ENCODE measurements around the gene VPS13D.

The VPS13D gene

DNA sequence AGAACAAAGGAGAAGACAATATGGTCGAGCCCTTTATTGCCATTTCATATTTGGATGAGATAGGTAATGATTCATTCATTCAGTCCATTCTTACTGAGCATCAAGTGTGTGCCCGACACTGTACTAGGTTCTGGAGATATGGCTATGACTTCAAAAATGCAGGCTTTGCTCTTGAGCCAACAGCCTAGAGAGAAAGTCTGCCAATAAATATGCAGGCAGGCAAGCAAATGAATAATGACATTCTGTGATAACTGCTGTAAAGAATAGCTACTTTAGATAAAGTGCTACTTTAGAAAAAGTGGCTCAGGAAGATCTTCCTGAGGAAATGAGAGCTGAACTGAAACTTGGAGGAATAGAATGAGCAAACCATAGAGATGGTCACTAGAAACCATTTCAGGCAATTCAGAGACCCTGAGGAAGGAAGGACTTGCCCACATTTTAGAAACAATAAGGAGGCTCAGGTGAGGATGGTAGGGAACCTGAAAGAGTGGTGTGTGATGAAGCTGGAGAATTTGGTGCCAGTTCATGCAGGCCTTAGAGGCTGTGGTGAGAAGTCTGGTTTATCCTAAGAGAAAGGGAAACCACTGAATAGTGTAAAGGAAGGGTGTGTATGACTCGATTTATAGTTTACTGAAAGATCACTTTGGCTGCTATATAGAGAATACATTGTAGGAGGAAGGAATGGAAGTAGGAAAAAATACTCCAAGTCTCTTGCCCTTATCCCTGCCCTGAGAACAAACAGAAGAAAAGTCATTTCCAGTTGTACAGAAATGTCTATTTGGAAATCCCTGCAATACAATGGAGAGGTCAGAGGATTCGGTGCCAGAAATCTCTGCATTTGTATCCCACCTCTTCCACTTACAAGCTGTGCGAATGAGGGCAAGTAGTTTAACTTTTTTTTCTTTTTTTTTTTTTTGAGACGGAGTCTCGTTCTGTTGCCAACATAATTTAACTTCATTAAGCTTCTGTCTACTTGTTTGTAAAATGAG is 167.9 kb downstream of the VPS13D start:
- Histone ChIP-seq H2AK5ac (ENCODE audit: low read length) (no peak overlapping the region), H2BK5ac (ENCODE audit: low read length) (no peak overlapping the region), H3K27ac (ENCODE audit: low read depth, low read length) (no peak overlapping the region), H3K79me2 (ENCODE audit: control insufficient read depth, insufficient read depth, low read length) (no peaks in the 10 kb centered on the region), H3K4me2 (ENCODE audit: low read length) (no peak overlapping the region), H3K27me3 (ENCODE audit: insufficient read depth, low read length, poor library complexity) (no peaks in the 10 kb centered on the region), H3K4ac (ENCODE audit: low read depth, low read length) (no peak overlapping the region), H3K18ac (ENCODE audit: low read length) (no peak overlapping the region), H3K4me3 (ENCODE audit: low read length) (no peak overlapping the region), H3K56ac (ENCODE audit: low read length) (no peak overlapping the region), H3K4me1 (ENCODE audit: control insufficient read depth, low read depth, low read length) (no peaks in the 10 kb centered on the region), H3K9ac (ENCODE audit: low read length) (no peak overlapping the region), H2BK15ac (replicated peaks; ENCODE audit: low read depth) (no peak overlapping the region), H4K5ac (ENCODE audit: low read length) (no peak overlapping the region), H4K8ac (ENCODE audit: low read depth, low read length) (no peak overlapping the region), H3K79me1 (ENCODE audit: low read length) (no peaks in the 10 kb centered on the region), H3K23ac (ENCODE audit: low read length) (no peak overlapping the region), H2BK120ac (ENCODE audit: low read depth, low read length) (no peak overlapping the region), H3K36me3 (ENCODE audit: control insufficient read depth, insufficient read depth, low read length) (no peaks in the 10 kb centered on the region)
- no peak for DNase-seq
- WGBS (ENCODE audit: extremely low coverage, insufficient coverage, low lambda C conversion rate): no CpG with 5 or more reads among the region's 7 CpGs

DNA sequence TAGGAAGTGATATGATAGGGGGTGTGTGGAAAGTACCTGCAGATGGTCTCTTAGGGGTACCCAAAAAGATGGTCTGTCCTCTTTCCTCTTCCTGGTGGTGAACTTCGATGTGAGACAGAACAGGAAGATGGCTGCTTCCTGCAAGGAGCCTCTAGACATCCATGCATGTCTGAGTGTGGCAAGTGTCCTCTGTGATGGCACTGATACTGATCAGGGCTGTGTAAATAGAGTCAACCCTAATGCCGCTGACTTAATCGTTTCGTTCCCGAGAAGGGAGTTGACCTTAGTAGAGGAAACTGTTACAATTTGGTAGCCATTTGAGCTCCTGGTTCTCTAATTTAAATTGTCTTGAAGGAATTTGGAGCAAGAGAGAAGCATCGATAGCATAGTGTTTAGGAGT is 168.6 kb downstream of the VPS13D start:
- no peak overlapping the region for H2BK120ac ChIP-seq (ENCODE audit: low read depth, low read length)
- H4K5ac ChIP-seq (ENCODE audit: low read length): no peak overlapping the region
- H2AK5ac ChIP-seq (ENCODE audit: low read length): no peak overlapping the region
- H3K4ac ChIP-seq (ENCODE audit: low read depth, low read length): no peak overlapping the region
- H3K79me2 ChIP-seq (ENCODE audit: control insufficient read depth, insufficient read depth, low read length): no peaks in the 10 kb centered on the region
- no peaks in the 10 kb centered on the region for H3K36me3 ChIP-seq (ENCODE audit: control insufficient read depth, insufficient read depth, low read length)
- no peak overlapping the region for H3K4me3 ChIP-seq (ENCODE audit: low read length)
- no peak for DNase-seq
- H3K23ac ChIP-seq (ENCODE audit: low read length): no peak overlapping the region
- H3K27me3 ChIP-seq (ENCODE audit: insufficient read depth, low read length, poor library complexity): no peaks in the 10 kb centered on the region
- H3K18ac ChIP-seq (ENCODE audit: low read length): no peak overlapping the region
- no peaks in the 10 kb centered on the region for H3K4me1 ChIP-seq (ENCODE audit: control insufficient read depth, low read depth, low read length)
- H3K9ac ChIP-seq (ENCODE audit: low read length): no peak overlapping the region
- no peak overlapping the region for H4K8ac ChIP-seq (ENCODE audit: low read depth, low read length)
- H2BK5ac ChIP-seq (ENCODE audit: low read length): no peak overlapping the region
- no peak overlapping the region for H2BK15ac ChIP-seq (replicated peaks; ENCODE audit: low read depth)
- no CpG with 5 or more reads among the region's 6 CpGs for WGBS (ENCODE audit: extremely low coverage, insufficient coverage, low lambda C conversion rate)
- no peak overlapping the region for H3K4me2 ChIP-seq (ENCODE audit: low read length)
- no peak overlapping the region for H3K27ac ChIP-seq (ENCODE audit: low read depth, low read length)
- no peak overlapping the region for H3K56ac ChIP-seq (ENCODE audit: low read length)
- H3K79me1 ChIP-seq (ENCODE audit: low read length): no peaks in the 10 kb centered on the region

DNA sequence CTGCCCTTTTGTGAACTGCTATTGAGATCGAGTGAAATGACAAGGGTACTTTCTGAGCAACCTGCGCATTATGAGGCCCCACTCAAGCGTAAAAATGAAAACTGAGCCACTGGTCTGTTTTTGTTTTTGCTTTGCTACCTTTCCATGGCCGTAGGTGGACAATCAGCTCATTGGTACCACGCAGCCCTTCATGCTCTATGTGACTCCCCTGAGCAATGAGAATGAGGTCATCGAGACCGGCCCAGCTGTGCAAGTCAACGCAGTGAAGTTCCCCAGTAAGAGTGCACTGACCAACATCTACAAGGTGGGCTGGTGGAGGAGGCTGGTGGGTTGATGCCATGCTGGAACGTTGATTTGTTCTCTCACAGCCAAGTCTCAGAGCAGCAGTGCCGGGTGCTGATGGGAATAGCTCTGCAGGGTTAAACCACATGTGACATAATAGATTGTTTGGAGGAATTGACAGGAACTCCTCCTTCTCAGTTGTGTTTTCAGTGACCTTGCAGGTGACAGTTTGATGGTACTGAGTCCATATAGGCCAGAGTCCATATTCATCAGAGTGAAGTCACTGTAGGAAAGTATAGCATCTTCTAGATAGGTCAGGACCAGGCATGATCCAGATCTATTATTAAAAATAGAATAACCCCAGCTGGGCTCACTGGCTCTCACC is 170.3 kb downstream of the VPS13D start:
- H3K4ac ChIP-seq (ENCODE audit: low read depth, low read length): no peak overlapping the region
- H3K27ac ChIP-seq (ENCODE audit: low read depth, low read length): no peak overlapping the region
- no peak overlapping the region for H3K4me2 ChIP-seq (ENCODE audit: low read length)
- DNase-seq: no peak
- H2BK120ac ChIP-seq (ENCODE audit: low read depth, low read length): no peak overlapping the region
- H2BK15ac ChIP-seq (replicated peaks; ENCODE audit: low read depth): no peak overlapping the region
- no CpG with 5 or more reads among the region's 10 CpGs for WGBS (ENCODE audit: extremely low coverage, insufficient coverage, low lambda C conversion rate)
- no peak overlapping the region for H3K23ac ChIP-seq (ENCODE audit: low read length)
- no peak overlapping the region for H2BK5ac ChIP-seq (ENCODE audit: low read length)
- no peak overlapping the region for H3K18ac ChIP-seq (ENCODE audit: low read length)
- no peaks in the 10 kb centered on the region for H3K79me2 ChIP-seq (ENCODE audit: control insufficient read depth, insufficient read depth, low read length)
- no peaks in the 10 kb centered on the region for H3K4me1 ChIP-seq (ENCODE audit: control insufficient read depth, low read depth, low read length)
- H3K4me3 ChIP-seq (ENCODE audit: low read length): no peak overlapping the region
- no peak overlapping the region for H3K9ac ChIP-seq (ENCODE audit: low read length)
- no peak overlapping the region for H4K8ac ChIP-seq (ENCODE audit: low read depth, low read length)
- H3K27me3 ChIP-seq (ENCODE audit: insufficient read depth, low read length, poor library complexity): no peaks in the 10 kb centered on the region
- H2AK5ac ChIP-seq (ENCODE audit: low read length): no peak overlapping the region
- H3K79me1 ChIP-seq (ENCODE audit: low read length): no peaks in the 10 kb centered on the region
- H3K56ac ChIP-seq (ENCODE audit: low read length): no peak overlapping the region
- H3K36me3 ChIP-seq (ENCODE audit: control insufficient read depth, insufficient read depth, low read length): no peaks in the 10 kb centered on the region
- no peak overlapping the region for H4K5ac ChIP-seq (ENCODE audit: low read length)

DNA sequence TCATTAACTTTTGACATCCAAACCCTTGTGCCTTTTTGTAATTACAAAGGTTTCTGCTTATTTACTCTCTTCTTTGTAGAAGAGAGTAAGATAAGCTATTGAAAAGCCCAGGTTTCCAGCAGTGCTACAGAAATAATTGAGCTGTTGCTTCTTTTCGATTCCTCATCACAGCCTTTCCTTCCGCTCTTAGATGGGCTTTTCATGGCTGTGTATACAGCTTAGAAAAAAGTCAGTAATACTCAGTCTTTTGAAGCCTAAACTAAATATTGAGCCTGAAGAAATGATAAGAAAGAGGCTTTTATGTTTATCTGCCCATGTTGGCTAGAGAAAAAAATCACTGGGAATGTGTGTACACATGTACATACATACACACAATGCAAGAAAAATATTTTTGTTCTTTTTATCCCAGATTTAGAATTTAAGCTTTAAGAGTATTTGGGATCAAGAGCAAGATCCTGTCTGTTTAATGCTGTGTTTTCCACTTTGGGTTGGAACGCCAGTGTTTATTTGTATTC is 172.4 kb downstream of the VPS13D start:
- Histone ChIP-seq H3K4me2 (ENCODE audit: low read length) (no peak overlapping the region), H3K23ac (ENCODE audit: low read length) (no peak overlapping the region)

DNA sequence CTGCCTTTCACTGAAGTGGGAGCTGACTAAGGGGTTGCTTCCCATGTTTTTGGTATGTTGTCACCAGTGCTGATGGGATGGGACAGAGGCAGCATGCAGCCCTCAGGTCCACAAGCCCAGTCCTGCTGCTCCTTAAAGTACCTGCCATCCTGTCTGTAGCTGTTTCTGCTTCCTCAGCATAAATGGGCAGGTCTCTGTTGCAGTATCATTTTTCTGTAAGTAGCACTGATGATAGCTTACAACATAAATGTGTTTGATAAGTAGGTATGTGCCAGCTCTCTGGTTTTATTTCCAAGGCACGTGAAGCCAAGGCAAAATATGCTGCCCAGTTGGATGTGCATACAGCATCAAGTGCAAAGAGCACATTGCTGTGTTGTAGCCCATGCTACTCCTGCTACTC is 173.0 kb downstream of the VPS13D start:
- H2BK120ac ChIP-seq (ENCODE audit: low read depth, low read length): no peak overlapping the region
- H4K8ac ChIP-seq (ENCODE audit: low read depth, low read length): no peak overlapping the region
- no peaks in the 10 kb centered on the region for H3K36me3 ChIP-seq (ENCODE audit: control insufficient read depth, insufficient read depth, low read length)
- no peak overlapping the region for H2BK15ac ChIP-seq (replicated peaks; ENCODE audit: low read depth)
- no peak overlapping the region for H3K27ac ChIP-seq (ENCODE audit: low read depth, low read length)
- no peak for DNase-seq
- H3K9ac ChIP-seq (ENCODE audit: low read length): no peak overlapping the region
- no CpG with 5 or more reads among the region's 1 CpG for WGBS (ENCODE audit: extremely low coverage, insufficient coverage, low lambda C conversion rate)
- no peak overlapping the region for H3K4me3 ChIP-seq (ENCODE audit: low read length)
- H4K5ac ChIP-seq (ENCODE audit: low read length): no peak overlapping the region
- H3K4me2 ChIP-seq (ENCODE audit: low read length): no peak overlapping the region
- no peaks in the 10 kb centered on the region for H3K4me1 ChIP-seq (ENCODE audit: control insufficient read depth, low read depth, low read length)
- H3K79me2 ChIP-seq (ENCODE audit: control insufficient read depth, insufficient read depth, low read length): no peaks in the 10 kb centered on the region
- no peaks in the 10 kb centered on the region for H3K79me1 ChIP-seq (ENCODE audit: low read length)
- H2AK5ac ChIP-seq (ENCODE audit: low read length): no peak overlapping the region
- H3K4ac ChIP-seq (ENCODE audit: low read depth, low read length): no peak overlapping the region
- H3K56ac ChIP-seq (ENCODE audit: low read length): no peak overlapping the region
- H3K27me3 ChIP-seq (ENCODE audit: insufficient read depth, low read length, poor library complexity): no peaks in the 10 kb centered on the region
- no peak overlapping the region for H2BK5ac ChIP-seq (ENCODE audit: low read length)
- no peak overlapping the region for H3K18ac ChIP-seq (ENCODE audit: low read length)
- no peak overlapping the region for H3K23ac ChIP-seq (ENCODE audit: low read length)

More for the DNA sequence above, 172.4 kb downstream of the VPS13D start:
- H4K5ac ChIP-seq (ENCODE audit: low read length): no peak overlapping the region
- no peaks in the 10 kb centered on the region for H3K79me1 ChIP-seq (ENCODE audit: low read length)
- H3K18ac ChIP-seq (ENCODE audit: low read length): no peak overlapping the region
- H2BK15ac ChIP-seq (replicated peaks; ENCODE audit: low read depth): no peak overlapping the region
- no peak overlapping the region for H2BK5ac ChIP-seq (ENCODE audit: low read length)
- no peak for DNase-seq
- no peak overlapping the region for H3K9ac ChIP-seq (ENCODE audit: low read length)
- H2BK120ac ChIP-seq (ENCODE audit: low read depth, low read length): no peak overlapping the region
- no peak overlapping the region for H3K27ac ChIP-seq (ENCODE audit: low read depth, low read length)
- WGBS (ENCODE audit: extremely low coverage, insufficient coverage, low lambda C conversion rate): no CpG with 5 or more reads among the region's 3 CpGs
- H3K56ac ChIP-seq (ENCODE audit: low read length): no peak overlapping the region
- no peaks in the 10 kb centered on the region for H3K36me3 ChIP-seq (ENCODE audit: control insufficient read depth, insufficient read depth, low read length)
- no peak overlapping the region for H3K4me3 ChIP-seq (ENCODE audit: low read length)
- H4K8ac ChIP-seq (ENCODE audit: low read depth, low read length): no peak overlapping the region
- H2AK5ac ChIP-seq (ENCODE audit: low read length): no peak overlapping the region
- H3K79me2 ChIP-seq (ENCODE audit: control insufficient read depth, insufficient read depth, low read length): no peaks in the 10 kb centered on the region
- no peak overlapping the region for H3K4ac ChIP-seq (ENCODE audit: low read depth, low read length)
- H3K4me1 ChIP-seq (ENCODE audit: control insufficient read depth, low read depth, low read length): no peaks in the 10 kb centered on the region
- H3K27me3 ChIP-seq (ENCODE audit: insufficient read depth, low read length, poor library complexity): no peaks in the 10 kb centered on the region
